ENCODE results near the gene MATK.

DNA sequence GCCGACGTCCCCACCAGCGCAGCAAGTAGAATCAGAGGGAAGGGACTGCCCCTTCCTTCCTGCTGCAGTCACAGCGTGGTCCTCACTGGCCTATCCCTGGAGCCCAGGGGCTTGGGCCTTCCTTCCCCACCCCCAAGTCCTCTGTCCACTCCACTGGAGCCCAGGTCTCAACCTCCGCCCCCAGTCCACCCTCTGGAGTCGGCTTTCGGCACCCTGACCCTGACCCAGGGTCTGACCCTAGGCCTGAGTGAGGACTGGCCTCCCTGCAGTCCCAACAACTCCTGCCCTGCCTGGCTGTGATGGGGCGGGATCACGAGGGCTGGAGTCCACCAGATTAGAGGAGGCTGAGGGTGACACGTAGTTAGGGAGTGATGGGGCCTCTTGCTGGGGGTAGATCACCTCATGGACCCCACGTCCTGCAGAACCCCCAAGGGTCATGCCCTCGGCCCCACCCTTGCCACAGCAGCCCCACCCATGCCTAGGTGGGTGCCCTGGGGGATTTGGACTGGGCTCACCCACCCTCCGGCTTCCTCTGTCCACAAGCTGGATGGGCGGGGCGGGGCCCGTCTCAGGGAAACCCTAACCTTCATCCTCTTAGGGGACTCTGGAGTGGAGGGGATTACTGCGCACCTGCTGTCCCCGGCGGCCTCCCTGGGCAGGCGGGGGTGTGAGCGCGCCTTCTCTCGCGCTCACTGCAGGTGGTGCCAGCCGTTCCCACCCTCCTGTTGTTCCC is 18.0 kb downstream of the MATK start:
- TF ChIP-seq POLR2AphosphoS5 (IDR thresholded peaks at IDR 0.05; ENCODE audit: low read depth, low read length) (no peak), SIN3A (IDR thresholded peaks at IDR 0.05; ENCODE audit: borderline replicate concordance, insufficient read depth, low read length) (no peak), TAF1 (IDR thresholded peaks at IDR 0.05; ENCODE audit: borderline replicate concordance, insufficient read depth, low read length) (no peak), FOXP2 (optimal IDR thresholded peaks at IDR 0.05; ENCODE audit: borderline replicate concordance, extremely low read depth, extremely low read length, insufficient read depth) (no peak)
- TF ChIP-seq, protein P1, sequence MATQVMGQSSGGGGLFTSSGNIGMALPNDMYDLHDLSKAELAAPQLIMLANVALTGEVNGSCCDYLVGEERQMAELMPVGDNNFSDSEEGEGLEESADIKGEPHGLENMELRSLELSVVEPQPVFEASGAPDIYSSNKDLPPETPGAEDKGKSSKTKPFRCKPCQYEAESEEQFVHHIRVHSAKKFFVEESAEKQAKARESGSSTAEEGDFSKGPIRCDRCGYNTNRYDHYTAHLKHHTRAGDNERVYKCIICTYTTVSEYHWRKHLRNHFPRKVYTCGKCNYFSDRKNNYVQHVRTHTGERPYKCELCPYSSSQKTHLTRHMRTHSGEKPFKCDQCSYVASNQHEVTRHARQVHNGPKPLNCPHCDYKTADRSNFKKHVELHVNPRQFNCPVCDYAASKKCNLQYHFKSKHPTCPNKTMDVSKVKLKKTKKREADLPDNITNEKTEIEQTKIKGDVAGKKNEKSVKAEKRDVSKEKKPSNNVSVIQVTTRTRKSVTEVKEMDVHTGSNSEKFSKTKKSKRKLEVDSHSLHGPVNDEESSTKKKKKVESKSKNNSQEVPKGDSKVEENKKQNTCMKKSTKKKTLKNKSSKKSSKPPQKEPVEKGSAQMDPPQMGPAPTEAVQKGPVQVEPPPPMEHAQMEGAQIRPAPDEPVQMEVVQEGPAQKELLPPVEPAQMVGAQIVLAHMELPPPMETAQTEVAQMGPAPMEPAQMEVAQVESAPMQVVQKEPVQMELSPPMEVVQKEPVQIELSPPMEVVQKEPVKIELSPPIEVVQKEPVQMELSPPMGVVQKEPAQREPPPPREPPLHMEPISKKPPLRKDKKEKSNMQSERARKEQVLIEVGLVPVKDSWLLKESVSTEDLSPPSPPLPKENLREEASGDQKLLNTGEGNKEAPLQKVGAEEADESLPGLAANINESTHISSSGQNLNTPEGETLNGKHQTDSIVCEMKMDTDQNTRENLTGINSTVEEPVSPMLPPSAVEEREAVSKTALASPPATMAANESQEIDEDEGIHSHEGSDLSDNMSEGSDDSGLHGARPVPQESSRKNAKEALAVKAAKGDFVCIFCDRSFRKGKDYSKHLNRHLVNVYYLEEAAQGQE (IDR thresholded peaks at IDR 0.05; ENCODE audit: insufficient read depth in 1 of 2, low read depth in 2 of 2, low read length in 2 of 2), result no peak

All from PFSK-1 (cell line).